GM12892 (cell line): Measurements from ENCODE around the gene PNCK.

Experiments
- POLR2A ChIP-seq: IDR thresholded peaks from 2 replicates; pipeline ENCODE4 v1.6.1; 2011; ENCODE audit warnings: low read depth, low read length, control low read depth
- POLR2AphosphoS5 ChIP-seq: IDR thresholded peaks from 2 replicates; pipeline ENCODE4 v1.6.1; 2011; ENCODE audit warnings: low read depth, low read length, control low read depth
- TAF1 ChIP-seq: IDR thresholded peaks from 2 replicates; pipeline ENCODE4 v1.6.1; 2011; ENCODE audit warnings: low read depth, mild to moderate bottlenecking, control low read depth, low read length, borderline replicate concordance

DNA sequence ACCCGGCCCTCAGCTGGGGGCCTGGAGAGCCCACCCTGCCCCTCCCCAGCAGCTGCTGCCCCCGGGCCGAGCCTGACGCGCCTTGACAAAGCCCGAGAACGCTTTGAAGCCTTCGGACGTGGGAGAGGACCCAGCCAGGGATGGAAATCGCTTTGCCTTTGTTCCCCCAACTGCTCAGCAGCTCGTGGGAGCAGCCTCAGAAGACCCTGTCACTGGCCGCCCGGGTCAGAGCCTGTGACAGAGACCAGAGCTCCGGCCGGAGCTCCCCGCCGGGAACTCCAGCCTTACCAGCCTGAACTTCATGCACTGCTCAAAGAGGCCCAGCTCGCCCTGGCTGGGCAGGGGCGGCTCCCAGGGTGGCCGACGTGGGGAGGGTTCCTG, 11.5 kb upstream of the PNCK start:
- TF ChIP-seq POLR2AphosphoS5 (no peak), POLR2A (no peak), TAF1 (no peak)
